Effector memory CD8-positive, alpha-beta T cell (primary cell): ENCODE results near the gene HOXA3.

Experiments
- ATAC-seq: fragments of 150-1000 bp; cut with Tn5 transposase; replicated peaks from 2 replicates; pipeline ENCODE4 v1.10.0; 2021; ENCODE audit warnings: mild to moderate bottlenecking, moderate library complexity
- DNase-seq, 3 experiments: peaks; one replicate each; pipeline ENCODE4 v3.0.0; 2021
- H3K27ac Mint-ChIP-seq, 2 donors: one replicate each; pipeline ENCODE4 v1.8.0; 2022; ENCODE audit warnings: mild to moderate bottlenecking in 2 of 2, mixed read lengths in 2 of 2, moderate library complexity in 2 of 2
- H3K27me3 Mint-ChIP-seq, 2 donors: one replicate each; pipeline ENCODE4 v1.8.0; 2022; ENCODE audit warnings: mixed read lengths in 2 of 2
- H3K36me3 Mint-ChIP-seq: one replicate; pipeline ENCODE4 v1.8.0; 2022; ENCODE audit warnings: mild to moderate bottlenecking, moderate library complexity, mixed read lengths; ENCODE audit not compliant: insufficient read depth
- H3K4me1 Mint-ChIP-seq, 2 donors: one replicate each; pipeline ENCODE4 v1.8.0; 2022; ENCODE audit warnings: low read depth in 2 of 2, mixed read lengths in 2 of 2
- H3K4me3 Mint-ChIP-seq, 2 donors: one replicate each; pipeline ENCODE4 v1.8.0; 2022; ENCODE audit warnings: mild to moderate bottlenecking in 2 of 2, mixed read lengths in 2 of 2, moderate library complexity in 2 of 2
- H3K9me3 Mint-ChIP-seq, 2 donors: one replicate each; pipeline ENCODE4 v1.8.0; 2022; ENCODE audit warnings: mixed read lengths in 2 of 2

The HOXA3 gene

DNA sequence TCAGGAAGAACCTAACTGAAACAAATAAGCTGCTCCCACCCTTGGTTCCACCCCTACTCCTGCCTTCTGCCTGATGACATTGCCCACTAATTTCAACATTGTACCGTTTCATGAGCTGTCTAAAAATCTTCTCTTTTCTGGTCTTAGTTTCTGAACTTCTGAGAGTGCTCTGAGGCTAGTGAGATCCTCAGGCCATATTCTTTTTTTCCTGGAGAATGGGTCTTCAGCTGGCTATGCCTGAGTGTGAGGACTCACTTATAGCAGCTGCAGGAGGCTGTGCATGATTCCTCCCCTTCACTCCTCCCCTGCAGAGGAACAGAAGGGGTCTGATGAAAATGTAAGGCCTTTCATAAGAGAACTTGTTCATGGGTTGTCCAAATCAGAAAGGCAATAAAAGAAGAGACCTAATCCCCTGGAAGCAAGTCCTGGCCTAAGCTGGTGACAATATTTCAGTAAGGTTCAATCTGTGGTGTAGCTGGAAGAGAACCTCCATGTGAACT is 32.9 kb downstream of the HOXA3 start:
- no peak overlapping the region for H3K4me3 Mint-ChIP-seq
- peaks cover 8 to 36% of the 10 kb centered on the region in 2 donors for H3K27me3 Mint-ChIP-seq
- ATAC-seq (no peak), DNase-seq (no peak)
- H3K9me3 Mint-ChIP-seq, result no peaks in the 10 kb centered on the region
- no peaks in the 10 kb centered on the region for H3K4me1 Mint-ChIP-seq
- no peak overlapping the region for H3K27ac Mint-ChIP-seq
- H3K36me3 Mint-ChIP-seq, result peaks cover 3% of the 10 kb centered on the region

GRCh38 chr7:27118580-27118979 is 33.8 kb downstream of the HOXA3 start:
- ATAC-seq, result no peak
- peaks cover 0 to 27% of the 10 kb centered on the region in 2 donors for H3K27me3 Mint-ChIP-seq
- H3K36me3 Mint-ChIP-seq, result peaks cover 3% of the 10 kb centered on the region
- no peak overlapping the region for H3K4me3 Mint-ChIP-seq
- no peak overlapping the region for H3K27ac Mint-ChIP-seq
- no peaks in the 10 kb centered on the region for H3K9me3 Mint-ChIP-seq
- no peaks in the 10 kb centered on the region for H3K4me1 Mint-ChIP-seq
- no peak for DNase-seq

DNA sequence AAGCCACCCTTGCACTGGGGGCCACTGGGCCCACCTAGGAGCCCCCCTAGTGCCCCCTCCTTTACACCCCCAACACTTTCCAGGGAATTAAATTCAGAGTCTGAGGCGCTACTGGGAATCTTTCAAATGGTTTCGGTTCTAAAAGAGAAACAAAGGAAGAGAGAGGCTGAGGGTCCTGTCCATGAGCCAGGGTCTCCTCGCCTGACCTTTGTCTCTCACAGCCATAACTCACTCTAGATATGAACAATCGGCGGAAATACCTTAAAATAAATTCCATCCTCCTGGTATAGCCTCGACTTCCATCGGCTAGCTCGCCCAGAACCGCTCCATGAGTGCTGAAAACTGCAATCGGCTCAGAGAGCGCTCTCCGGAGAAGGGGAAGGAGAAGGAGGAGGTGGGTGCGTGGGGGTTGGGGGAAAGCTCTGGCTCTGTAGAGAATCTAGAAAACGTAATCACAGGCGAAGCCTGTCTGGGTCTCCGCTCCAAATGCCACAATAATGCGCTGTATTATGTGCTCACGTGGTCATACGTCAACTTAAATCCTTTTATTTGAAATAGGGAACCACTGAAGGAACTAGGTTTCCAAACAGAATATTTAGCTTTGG is 34.4 kb downstream of the HOXA3 start:
- Mint-ChIP-seq H3K9me3 (no peaks in the 10 kb centered on the region), H3K4me3 (no peak overlapping the region), H3K36me3 (peaks cover 3% of the 10 kb centered on the region), H3K4me1 (no peaks in the 10 kb centered on the region), H3K27ac (no peak overlapping the region), H3K27me3 (peaks cover 0 to 23% of the 10 kb centered on the region in 2 donors)
- DNase-seq (no peak), ATAC-seq (no peak)

- H3K27me3 Mint-ChIP-seq, result peaks cover 0 to 23% of the 10 kb centered on the region in 2 donors
- H3K36me3 Mint-ChIP-seq, result peaks cover 3% of the 10 kb centered on the region
- no peaks in the 10 kb centered on the region for H3K4me1 Mint-ChIP-seq
- DNase-seq, result no peak
- no peak for ATAC-seq
- H3K27ac Mint-ChIP-seq, result no peak overlapping the region
- no peak overlapping the region for H3K4me3 Mint-ChIP-seq
- no peaks in the 10 kb centered on the region for H3K9me3 Mint-ChIP-seq
Observed at GRCh38 chr7:27116962-27117886, 35.2 kb downstream of the HOXA3 start.

DNA sequence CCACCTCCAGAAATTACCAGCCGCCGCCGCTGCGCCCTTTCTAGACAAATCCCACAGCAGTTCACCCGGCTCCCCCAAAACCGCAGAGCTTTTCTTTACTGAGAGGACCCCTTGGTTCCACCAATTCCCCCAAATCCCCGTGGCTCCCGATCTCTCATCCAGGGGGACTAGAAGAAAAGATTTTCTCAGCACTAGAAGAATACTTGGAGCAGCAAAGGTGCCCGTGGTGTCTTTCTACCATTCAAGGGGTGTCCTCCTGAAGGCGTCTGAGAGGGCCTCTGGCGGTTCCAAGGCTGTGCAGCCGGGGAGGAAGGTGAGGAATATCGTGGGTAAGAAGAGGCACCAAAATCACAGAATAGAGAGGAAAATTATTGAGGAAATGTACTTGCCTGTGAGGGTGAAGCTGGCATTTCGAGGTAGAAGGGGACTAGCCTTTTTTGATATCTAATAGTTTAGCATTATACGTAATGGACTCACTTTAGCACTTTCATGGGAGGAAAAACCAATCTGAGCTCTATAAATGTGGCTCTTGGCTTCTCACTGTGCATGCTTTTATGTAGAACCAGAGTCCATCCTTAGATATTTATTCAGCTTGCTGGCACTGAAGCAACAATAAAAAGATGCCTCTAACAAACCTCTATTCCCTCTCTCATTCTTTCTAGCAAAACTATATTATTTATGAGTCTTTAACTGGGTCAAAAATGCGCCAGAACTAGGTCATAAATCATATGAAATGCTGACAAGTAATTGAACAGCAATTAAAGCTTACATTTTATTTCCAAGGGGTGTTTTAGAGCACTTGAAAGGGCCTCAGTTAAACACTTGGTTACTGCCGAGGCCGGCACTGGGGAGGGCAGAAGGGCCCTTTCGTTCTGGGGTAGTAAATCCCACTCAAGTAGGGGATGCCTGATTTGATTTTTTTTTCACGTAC is 36.1 kb downstream of the HOXA3 start:
- Mint-ChIP-seq H3K27me3 (peaks cover 0 to 31% of the 10 kb centered on the region in 2 donors), H3K4me3 (no peak overlapping the region), H3K4me1 (no peaks in the 10 kb centered on the region), H3K36me3 (no peaks in the 10 kb centered on the region), H3K27ac (no peak overlapping the region), H3K9me3 (no peaks in the 10 kb centered on the region)
- no peak for DNase-seq
- no peak for ATAC-seq

DNA sequence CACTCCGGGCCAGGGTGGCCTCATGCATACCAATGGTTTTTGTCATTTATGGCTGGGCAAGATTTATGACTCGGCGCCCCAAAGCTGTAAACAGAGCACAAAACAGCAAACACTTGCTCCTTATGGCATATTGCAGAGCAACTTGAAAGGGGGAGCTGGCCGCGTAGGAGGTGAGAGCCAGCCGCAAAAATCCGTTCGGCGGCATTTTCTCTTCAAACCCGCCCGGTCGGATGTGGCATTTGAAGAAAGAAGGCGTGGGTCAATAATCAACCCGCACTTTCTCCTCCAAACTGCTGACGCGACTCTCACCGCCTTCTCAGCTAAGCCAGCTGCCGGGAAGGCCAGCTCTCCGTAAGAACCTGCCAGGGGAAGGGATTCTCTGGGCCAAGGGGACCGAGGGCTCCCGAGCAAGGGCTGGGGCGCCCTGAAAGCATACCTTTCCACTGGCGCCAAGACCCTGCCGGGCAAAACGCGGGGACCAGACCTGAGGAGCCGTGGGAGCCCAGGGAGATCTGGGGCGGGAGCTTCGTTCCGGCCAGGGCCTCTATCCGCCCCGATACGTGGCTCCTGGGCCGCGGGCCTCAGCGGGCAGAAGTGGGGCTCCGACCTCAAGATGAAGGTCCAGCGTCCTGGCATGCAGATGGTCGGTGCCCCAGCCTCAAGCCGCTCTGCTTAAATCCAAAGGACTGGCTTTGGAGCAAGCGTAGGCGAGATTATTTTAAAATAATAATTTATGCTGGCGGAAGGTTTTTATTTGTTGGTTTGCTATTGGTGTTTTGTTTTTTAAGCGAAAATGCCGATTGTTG is 37.0 kb downstream of the HOXA3 start:
- DNase-seq (no peak), ATAC-seq (no peak)
- H3K27me3 Mint-ChIP-seq, result peaks cover 0 to 37% of the 10 kb centered on the region in 2 donors
- no peak overlapping the region for H3K27ac Mint-ChIP-seq
- no peaks in the 10 kb centered on the region for H3K36me3 Mint-ChIP-seq
- no peaks in the 10 kb centered on the region for H3K9me3 Mint-ChIP-seq
- H3K4me1 Mint-ChIP-seq, result no peaks in the 10 kb centered on the region
- H3K4me3 Mint-ChIP-seq, result no peak overlapping the region

- no peak for ATAC-seq
- Mint-ChIP-seq H3K27ac (no peak overlapping the region), H3K27me3 (peaks cover 0 to 39% of the 10 kb centered on the region in 2 donors)
Observed at GRCh38 chr7:27114881-27115220, 37.5 kb downstream of the HOXA3 start.

DNA sequence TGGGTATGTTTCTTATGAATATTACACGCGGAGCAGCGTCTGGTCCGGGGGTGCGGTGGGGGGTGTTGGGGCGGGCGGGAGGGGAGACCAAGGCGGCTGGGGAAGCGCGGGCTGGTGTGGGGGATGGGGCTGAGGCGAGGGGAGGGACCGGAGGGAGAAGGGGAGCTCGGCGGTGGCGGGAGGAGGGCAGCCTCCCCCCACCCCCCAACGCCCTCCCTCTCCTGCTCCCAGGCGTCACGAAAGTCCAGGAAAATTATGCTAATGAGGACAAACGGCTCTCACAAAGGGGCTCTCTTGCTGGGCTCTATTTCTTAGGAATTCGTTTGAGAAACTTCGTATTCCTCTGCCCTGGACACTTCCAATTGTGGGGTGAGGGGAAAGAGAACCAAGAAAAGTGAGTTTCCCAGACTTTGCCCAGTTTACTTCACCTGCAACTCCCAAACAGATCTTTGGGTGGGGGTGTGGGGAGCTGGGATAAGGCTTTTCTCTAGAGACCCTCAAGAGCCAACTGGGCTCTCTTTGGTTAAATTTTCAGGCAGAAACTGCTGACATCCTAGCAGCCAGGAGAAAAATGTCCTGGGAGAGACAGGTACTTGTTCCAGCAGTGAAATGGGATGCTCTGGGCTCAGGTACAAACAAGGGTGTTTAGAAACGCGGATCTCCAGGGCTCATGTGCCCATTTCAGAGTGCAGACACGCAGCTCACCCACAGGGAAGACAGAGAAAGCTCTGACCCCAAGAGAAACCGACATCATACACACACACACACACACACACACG is 38.2 kb downstream of the HOXA3 start:
- Mint-ChIP-seq H3K4me3 (no peak overlapping the region), H3K9me3 (no peaks in the 10 kb centered on the region), H3K36me3 (no peaks in the 10 kb centered on the region), H3K27ac (no peak overlapping the region), H3K27me3 (peaks cover 0 to 43% of the 10 kb centered on the region in 2 donors), H3K4me1 (no peaks in the 10 kb centered on the region)
- no peak for DNase-seq
- no peak for ATAC-seq

More at GRCh38 chr7:27114881-27115220, 37.5 kb downstream of the HOXA3 start:
- DNase-seq, result no peak
- H3K4me1 Mint-ChIP-seq, result no peaks in the 10 kb centered on the region
- no peaks in the 10 kb centered on the region for H3K36me3 Mint-ChIP-seq
- no peaks in the 10 kb centered on the region for H3K9me3 Mint-ChIP-seq
- no peak overlapping the region for H3K4me3 Mint-ChIP-seq

DNA sequence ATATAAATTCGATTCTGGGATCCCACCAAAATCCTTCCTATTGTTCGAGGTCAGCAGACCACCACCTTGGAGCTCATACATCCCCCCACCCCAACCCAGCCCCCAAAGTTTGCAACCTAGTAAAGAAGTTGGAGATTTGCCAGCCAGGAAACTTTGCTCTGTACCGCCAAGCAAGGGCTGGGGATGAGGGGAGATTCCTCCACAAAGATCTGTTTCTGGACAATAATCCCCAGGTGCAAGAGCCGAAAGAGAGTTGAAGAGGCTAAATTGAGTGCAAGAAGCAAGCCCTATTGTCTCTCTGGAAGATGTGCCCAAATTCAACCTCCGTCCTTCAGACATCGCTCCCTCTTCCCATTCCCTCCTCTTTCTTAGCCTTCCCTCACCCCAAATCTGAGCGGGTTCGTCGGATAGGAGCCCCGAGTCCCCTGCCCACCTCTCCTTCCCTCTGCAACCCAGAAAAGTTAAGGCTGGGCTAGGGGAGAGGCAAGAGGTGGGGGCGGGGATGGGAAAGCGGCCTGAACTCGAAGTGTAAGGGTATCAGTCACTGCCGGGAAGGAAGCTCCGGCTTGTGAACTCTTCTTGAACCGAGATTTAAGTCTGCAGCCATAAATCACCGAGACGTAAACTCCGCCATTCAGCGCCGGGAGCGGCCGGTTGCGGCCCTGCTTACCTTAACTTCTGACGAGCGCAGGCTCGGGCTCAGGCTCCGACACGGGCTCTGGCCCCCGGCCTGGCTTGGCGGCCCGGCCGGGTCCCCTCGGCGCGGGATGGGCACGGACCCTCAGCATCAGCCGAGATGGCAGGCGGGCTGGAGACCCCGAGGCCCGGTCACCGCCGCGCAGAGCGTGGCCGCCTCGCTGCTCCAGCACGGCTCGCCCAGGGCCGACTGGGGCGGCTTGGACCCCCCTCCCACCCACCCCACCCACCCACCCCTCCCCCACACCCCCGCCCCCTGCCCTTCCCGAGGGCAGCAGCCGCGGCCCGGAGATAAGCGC is 39.1 kb downstream of the HOXA3 start:
- DNase-seq (no peak), ATAC-seq (no peak)
- Mint-ChIP-seq H3K4me1 (no peaks in the 10 kb centered on the region), H3K27ac (no peak overlapping the region), H3K9me3 (no peaks in the 10 kb centered on the region), H3K27me3 (peaks cover 0 to 43% of the 10 kb centered on the region in 2 donors), H3K4me3 (no peak overlapping the region), H3K36me3 (no peaks in the 10 kb centered on the region)

DNA sequence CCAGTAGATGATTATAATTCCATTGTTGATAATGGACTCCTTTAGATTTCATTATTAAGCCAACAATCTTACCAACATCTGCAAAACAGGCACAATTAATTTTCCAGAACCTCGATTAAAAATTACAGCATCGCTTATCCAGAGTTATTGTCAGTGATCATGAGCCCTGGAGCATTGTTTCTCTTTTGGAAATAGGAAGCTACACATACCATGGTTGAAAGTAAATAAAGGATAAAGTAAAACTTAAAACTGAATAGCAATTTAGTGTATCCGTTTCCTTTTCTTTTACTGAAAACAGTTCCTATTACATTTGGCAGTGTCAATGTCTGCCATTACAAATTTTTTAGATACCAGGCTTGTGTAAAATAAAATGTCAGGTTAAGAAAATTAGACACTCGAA is 40.0 kb downstream of the HOXA3 start:
- peaks cover 0 to 41% of the 10 kb centered on the region in 2 donors for H3K27me3 Mint-ChIP-seq
- ATAC-seq, result no peak
- no peaks in the 10 kb centered on the region for H3K4me1 Mint-ChIP-seq
- no peak overlapping the region for H3K4me3 Mint-ChIP-seq
- no peak overlapping the region for H3K27ac Mint-ChIP-seq
- H3K36me3 Mint-ChIP-seq, result no peaks in the 10 kb centered on the region
- no peaks in the 10 kb centered on the region for H3K9me3 Mint-ChIP-seq
- no peak for DNase-seq

DNA sequence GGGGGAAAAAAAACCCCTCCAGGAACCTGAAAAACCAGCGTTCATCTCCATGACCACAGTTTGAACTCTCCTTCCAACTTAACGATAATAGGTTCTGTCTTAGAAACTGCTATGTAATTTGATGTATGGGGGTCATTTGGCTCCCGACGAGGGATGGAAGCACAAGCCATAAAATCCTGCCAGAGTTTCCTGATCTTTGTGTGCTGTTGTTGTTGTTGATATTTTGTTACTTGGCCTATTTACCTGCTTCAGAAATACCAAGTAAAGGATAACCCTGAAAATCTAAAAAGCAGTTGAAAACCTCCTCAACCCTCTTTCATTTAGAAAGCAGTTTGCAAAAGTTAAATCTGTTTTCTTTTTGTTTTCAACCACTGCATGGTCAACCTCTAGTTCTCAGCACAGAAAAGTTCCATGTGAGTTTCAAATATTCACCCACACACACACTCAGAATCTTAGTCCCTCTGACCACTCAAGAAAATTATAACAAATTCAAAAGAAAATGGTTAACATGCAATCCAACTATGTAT is 40.6 kb downstream of the HOXA3 start:
- no peak overlapping the region for H3K4me3 Mint-ChIP-seq
- H3K4me1 Mint-ChIP-seq, result no peaks in the 10 kb centered on the region
- H3K27me3 Mint-ChIP-seq, result peaks cover 0 to 39% of the 10 kb centered on the region in 2 donors
- no peaks in the 10 kb centered on the region for H3K36me3 Mint-ChIP-seq
- no peak for ATAC-seq
- no peak for DNase-seq
- H3K9me3 Mint-ChIP-seq, result no peaks in the 10 kb centered on the region
- H3K27ac Mint-ChIP-seq, result no peak overlapping the region
